Hepatocyte (in vitro differentiated cells): ENCODE measurements around the gene KRTAP5-2.
"Not testable (repeated sequence)": the region's sequence is repeated elsewhere in the genome, so short reads cannot be mapped to it uniquely, and the experiment has no call there.

ENCODE experiments used
- CTCF ChIP-seq: fragments of 200-600 bp; sonication (generic); IDR thresholded peaks from 2 replicates; pipeline ENCODE4 v1.5.1; 2016; ENCODE audit warnings: antibody characterized with exemption, mild to moderate bottlenecking; ENCODE audit not compliant: poor library complexity
- EZH2 ChIP-seq: fragments of 200-600 bp; sonication (generic); IDR thresholded peaks from 2 replicates; pipeline ENCODE4 v1.6.1; 2016; ENCODE audit warnings: antibody characterized with exemption, mild to moderate bottlenecking, borderline replicate concordance

- not testable (repeated sequence) for TF ChIP-seq EZH2, CTCF
Measured at GRCh38 chr11:1646540-1646939, 48.4 kb upstream of the KRTAP5-2 start.
